Breast epithelium (tissue), 4 donors: ENCODE measurements around the gene MAN2A1. TPM values are rescaled to one million over a fixed set of nuclear protein-coding genes. Genes with fewer than 3 reads are reported as not detected.
"Not testable (repeated sequence)": the region's sequence is repeated elsewhere in the genome, so short reads cannot be mapped to it uniquely, and the experiment has no call there.

Source experiments
- DNase-seq, 2 donors: peaks; one replicate each; pipeline ENCODE4 v3.0.0-alpha.2; 2019; ENCODE audit warnings: low spot score in 2 of 2
- H3K27ac ChIP-seq, 2 donors: fragments of 200-600 bp; sonication (generic) in 1 of 2; one replicate each; pipeline ENCODE4 v1.5.1; 2016 to 2019; ENCODE audit warnings: mild to moderate bottlenecking in 1 of 2
- H3K27me3 ChIP-seq, 2 donors: fragments of 200-600 bp; sonication (generic) in 1 of 2; one replicate each; pipeline versions ENCODE4 v1.5.1 to v1.6.0; 2017 to 2019; ENCODE audit warnings: control low read depth in 1 of 2, mild to moderate bottlenecking in 1 of 2
- H3K36me3 ChIP-seq: fragments of 200-600 bp; one replicate; pipeline ENCODE4 v1.5.1; 2019
- H3K4me1 ChIP-seq, 2 donors: fragments of 200-600 bp; sonication (generic); one replicate each; pipeline ENCODE4 v1.5.1; 2016 to 2019; ENCODE audit warnings: control low read depth in 1 of 2
- H3K4me3 ChIP-seq, 3 donors: fragments of 200-600 bp; sonication (generic); 1 replicate in 2 of 3; 2 replicates in 1 of 3; pipeline ENCODE4 v1.5.1; 2016 to 2019; ENCODE audit warnings: mild to moderate bottlenecking in 3 of 3, moderate library complexity in 2 of 3
- H3K9me3 ChIP-seq, 2 donors: fragments of 200-600 bp; sonication (generic) in 1 of 2; one replicate each; pipeline ENCODE4 v1.5.1; 2016 to 2019; ENCODE audit warnings: control low read depth in 1 of 2
- POLR2A ChIP-seq: fragments of 450-650 bp; IDR thresholded peaks from one replicate; pipeline ENCODE4 v1.6.1; 2016; ENCODE audit warnings: antibody characterized with exemption, mild to moderate bottlenecking, moderate library complexity
- POLR2AphosphoS5 ChIP-seq, 3 donors: sonication (generic); formaldehyde crosslinking; IDR thresholded peaks; one replicate each; pipeline ENCODE4 v1.6.1; 2017; ENCODE audit warnings: antibody characterized with exemption in 3 of 3
- intact Hi-C: fragments of 100-400 bp; cut with DNase I; formaldehyde crosslinking; loops from one replicate; pipeline ENCODE4 v1.15.1; 2023; ENCODE audit warnings: low total_unique reads
- total RNA-seq, 3 donors: library from RNA; depleted of rRNA; stranded (reverse); fragments of >200 nt; gene quantifications; one replicate each; pipeline ENCODE4 v1.1.0, GENCODE V29; 2016
- TF ChIP-seq, protein P1 (sequence below), 3 donors: fragments of 450-650 bp; IDR thresholded peaks; one replicate each; pipeline ENCODE4 v1.5.1; 2016 to 2017; ENCODE audit warnings: antibody characterized with exemption in 3 of 3, mild to moderate bottlenecking in 3 of 3, moderate library complexity in 3 of 3

MAN2A1 gene
- total RNA-seq, 3 donors from 2014 or later, result 57.9 to 68.6 (median 63.3) TPM

GRCh38 chr5:109759306-109759705 lies 69.6 kb downstream of the MAN2A1 start:
- H3K4me3 ChIP-seq, result no peak overlapping the region
- DNase-seq, result no peak
- H3K4me1 ChIP-seq, result no peaks in the 10 kb centered on the region
- TF ChIP-seq POLR2AphosphoS5 (IDR thresholded peaks at IDR 0.05) (no peak), POLR2A (no peak)
- TF ChIP-seq, protein P1, sequence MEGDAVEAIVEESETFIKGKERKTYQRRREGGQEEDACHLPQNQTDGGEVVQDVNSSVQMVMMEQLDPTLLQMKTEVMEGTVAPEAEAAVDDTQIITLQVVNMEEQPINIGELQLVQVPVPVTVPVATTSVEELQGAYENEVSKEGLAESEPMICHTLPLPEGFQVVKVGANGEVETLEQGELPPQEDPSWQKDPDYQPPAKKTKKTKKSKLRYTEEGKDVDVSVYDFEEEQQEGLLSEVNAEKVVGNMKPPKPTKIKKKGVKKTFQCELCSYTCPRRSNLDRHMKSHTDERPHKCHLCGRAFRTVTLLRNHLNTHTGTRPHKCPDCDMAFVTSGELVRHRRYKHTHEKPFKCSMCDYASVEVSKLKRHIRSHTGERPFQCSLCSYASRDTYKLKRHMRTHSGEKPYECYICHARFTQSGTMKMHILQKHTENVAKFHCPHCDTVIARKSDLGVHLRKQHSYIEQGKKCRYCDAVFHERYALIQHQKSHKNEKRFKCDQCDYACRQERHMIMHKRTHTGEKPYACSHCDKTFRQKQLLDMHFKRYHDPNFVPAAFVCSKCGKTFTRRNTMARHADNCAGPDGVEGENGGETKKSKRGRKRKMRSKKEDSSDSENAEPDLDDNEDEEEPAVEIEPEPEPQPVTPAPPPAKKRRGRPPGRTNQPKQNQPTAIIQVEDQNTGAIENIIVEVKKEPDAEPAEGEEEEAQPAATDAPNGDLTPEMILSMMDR (IDR thresholded peaks at IDR 0.05), result no peak
- H3K27me3 ChIP-seq, result no peaks in the 10 kb centered on the region
- no peak overlapping the region for H3K27ac ChIP-seq
- H3K9me3 ChIP-seq, result no peaks in the 10 kb centered on the region
- H3K36me3 ChIP-seq, result no peaks in the 10 kb centered on the region
- intact Hi-C loops, result no loop called here

GRCh38 chr5:109760130-109760529 lies 70.4 kb downstream of the MAN2A1 start:
- H3K27me3 ChIP-seq, H3K4me3 ChIP-seq, H3K4me1 ChIP-seq, H3K9me3 ChIP-seq, intact Hi-C loops, DNase-seq, H3K27ac ChIP-seq, H3K36me3 ChIP-seq: not testable (repeated sequence)

DNA sequence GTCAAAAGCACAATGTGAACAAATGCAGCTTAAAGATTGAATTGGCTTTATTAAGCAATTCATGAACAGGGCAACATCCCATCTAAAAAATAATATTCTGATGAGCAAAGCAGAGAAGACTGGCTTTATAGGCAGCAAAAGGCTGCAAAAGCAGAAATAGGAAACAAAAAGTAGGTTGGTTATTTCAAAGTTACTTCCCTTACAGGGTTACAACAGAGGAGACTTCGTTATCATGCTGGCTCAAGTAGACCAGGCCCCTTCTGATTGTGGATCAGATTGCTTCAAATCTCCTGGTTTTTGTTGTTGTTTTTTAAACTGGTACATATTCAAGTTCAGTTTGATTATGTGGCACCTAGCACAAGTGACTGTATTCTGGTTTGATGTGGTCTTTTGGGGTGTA lies 73.1 kb downstream of the MAN2A1 start:
- no peak for DNase-seq
- intact Hi-C loops, result no loop called here
- Histone ChIP-seq H3K4me1 (no peaks in the 10 kb centered on the region), H3K27ac (no peak overlapping the region), H3K27me3 (no peaks in the 10 kb centered on the region), H3K9me3 (no peaks in the 10 kb centered on the region), H3K4me3 (no peak overlapping the region), H3K36me3 (no peaks in the 10 kb centered on the region)
- TF ChIP-seq, protein P1 (IDR thresholded peaks at IDR 0.05), result no peak
- no peak for TF ChIP-seq POLR2AphosphoS5 (IDR thresholded peaks at IDR 0.05)
- TF ChIP-seq POLR2A, result no peak

- Histone ChIP-seq H3K36me3 (no peaks in the 10 kb centered on the region), H3K4me3 (no peak overlapping the region), H3K9me3 (no peaks in the 10 kb centered on the region), H3K27me3 (no peaks in the 10 kb centered on the region), H3K4me1 (no peaks in the 10 kb centered on the region), H3K27ac (no peak overlapping the region)
- DNase-seq, result no peak
- intact Hi-C loops, result no loop called here
- TF ChIP-seq POLR2A (no peak), POLR2AphosphoS5 (IDR thresholded peaks at IDR 0.05) (no peak)
- TF ChIP-seq, protein P1 (IDR thresholded peaks at IDR 0.05), result no peak
These were observed 77.7 kb downstream of the MAN2A1 start for GRCh38 chr5:109767184-109767995.

- DNase-seq, result no peak
- H3K36me3 ChIP-seq, result no peaks in the 10 kb centered on the region
- no peaks in the 10 kb centered on the region for H3K27me3 ChIP-seq
- no peaks in the 10 kb centered on the region for H3K9me3 ChIP-seq
- H3K4me3 ChIP-seq, result no peak overlapping the region
- TF ChIP-seq POLR2A (no peak), POLR2AphosphoS5 (IDR thresholded peaks at IDR 0.05) (no peak)
- TF ChIP-seq, protein P1 (IDR thresholded peaks at IDR 0.05), result no peak
- no peaks in the 10 kb centered on the region for H3K4me1 ChIP-seq
- intact Hi-C loops, result no loop called here
- no peak overlapping the region for H3K27ac ChIP-seq
These were observed 78.3 kb downstream of the MAN2A1 start for GRCh38 chr5:109767997-109768396.
